Caco-2 (cell line): ENCODE results near the gene OR11G2. TPM values are rescaled to one million over a fixed set of nuclear protein-coding genes. Genes with fewer than 3 reads are reported as not detected.
"Not testable (repeated sequence)": the region's sequence is repeated elsewhere in the genome, so short reads cannot be mapped to it uniquely, and the experiment has no call there.

Experiments
- BruUV-seq: library from RNA; stranded (reverse); fragments of 400-500 nt; replicated peaks from 2 replicates; lab custom pipeline; 2021; lab: Mats Ljungman, UMichigan
- CTCF ChIA-PET: fragments of 300-600 bp; sonication (Branson Sonifier 250); formaldehyde crosslinking; loops from one replicate; lab custom pipeline; 2022; ENCODE audit warnings: antibody characterized with exemption; lab: Charles Lee
- POLR2A ChIA-PET: fragments of 300-600 bp; sonication (Branson Sonifier 250); formaldehyde crosslinking; loops from one replicate; lab custom pipeline; 2022; ENCODE audit warnings: antibody characterized with exemption; lab: Charles Lee
- DNase-seq, 2 experiments: peaks; one replicate each; pipeline versions ENCODE4 v3.0.0 to v3.0.0-alpha.2; 2020 to 2022
- H3K27me3 ChIP-seq: replicated peaks from 2 replicates; pipeline ENCODE4 v1.6.0; 2011; ENCODE audit warnings: low read length; ENCODE audit not compliant: control insufficient read depth, insufficient read depth
- H3K36me3 ChIP-seq: 2 replicates; pipeline ENCODE4 v1.5.1; 2011; ENCODE audit warnings: low read length; ENCODE audit not compliant: control insufficient read depth, insufficient read depth
- H3K4me1 ChIP-seq: fragments of 250-450 bp; sonication (Bioruptor Pico); 2 replicates; pipeline ENCODE4 v1.5.1; 2020; ENCODE audit warnings: mild to moderate bottlenecking
- H3K4me3 ChIP-seq: 2 replicates; pipeline ENCODE4 v1.5.1; 2011; ENCODE audit warnings: low read depth, mild to moderate bottlenecking, control low read depth, low read length
- H3K9me3 ChIP-seq: fragments of 250-450 bp; sonication (Bioruptor Pico); 2 replicates; pipeline ENCODE4 v1.5.1; 2020; ENCODE audit warnings: mild to moderate bottlenecking, moderate library complexity
- H3K27ac Mint-ChIP-seq: one replicate; pipeline ENCODE4 v1.8.0; 2022; ENCODE audit warnings: mixed read lengths; ENCODE audit not compliant: unreplicated experiment
- H3K27me3 Mint-ChIP-seq: one replicate; pipeline ENCODE4 v1.8.0; 2022; ENCODE audit warnings: mixed read lengths; ENCODE audit not compliant: insufficient read depth, unreplicated experiment
- H3K36me3 Mint-ChIP-seq: one replicate; pipeline ENCODE4 v1.8.0; 2022; ENCODE audit warnings: mild to moderate bottlenecking, mixed read lengths; ENCODE audit not compliant: insufficient read depth, unreplicated experiment
- H3K4me1 Mint-ChIP-seq: one replicate; pipeline ENCODE4 v1.8.0; 2022; ENCODE audit warnings: low read depth, mixed read lengths; ENCODE audit not compliant: unreplicated experiment
- H3K4me3 Mint-ChIP-seq: one replicate; pipeline ENCODE4 v1.8.0; 2022; ENCODE audit warnings: mild to moderate bottlenecking, moderate library complexity, mixed read lengths; ENCODE audit not compliant: unreplicated experiment
- H3K9me3 Mint-ChIP-seq: one replicate; pipeline ENCODE4 v1.8.0; 2022; ENCODE audit warnings: mixed read lengths; ENCODE audit not compliant: unreplicated experiment
- CTCF ChIP-seq, 2 experiments: fragments of 200-600 bp in 1 of 2; IDR thresholded peaks; 1 replicate in 1 of 2; 2 replicates in 1 of 2; pipeline versions ENCODE4 v1.5.1 to v1.8.0; 2011 to 2022; ENCODE audit warnings: antibody characterized with exemption in 1 of 2, control low read depth in 1 of 2, inconsistent platforms in 1 of 2, low read depth in 1 of 2, low read length in 1 of 2, mild to moderate bottlenecking in 1 of 2, moderate library complexity in 1 of 2; ENCODE audit not compliant: insufficient read depth in 1 of 2, severe bottlenecking in 1 of 2, unreplicated experiment in 1 of 2
- intact Hi-C: fragments of 100-400 bp; cut with micrococcal nuclease; formaldehyde crosslinking; loops from one replicate; pipeline ENCODE4 v1.10.0; 2022; ENCODE audit not compliant: unreplicated experiment
- total RNA-seq: library from RNA; stranded (reverse); gene quantifications from 2 replicates; pipeline ENCODE4 v1.2.3, GENCODE V29; 2022

The OR11G2 gene
- total RNA-seq, 1 experiment from 2014 or later: not detected

- H3K36me3 Mint-ChIP-seq: no peaks in the 10 kb centered on the region
- no peak overlapping the region for H3K4me3 Mint-ChIP-seq
- H3K27ac Mint-ChIP-seq: no peak overlapping the region
- no peaks in the 10 kb centered on the region for H3K9me3 ChIP-seq
- H3K4me3 ChIP-seq: no peak overlapping the region
- H3K4me1 Mint-ChIP-seq: no peaks in the 10 kb centered on the region
- ChIA-PET POLR2A (no interaction called here), CTCF (interaction anchor here (0.6 kb wide), 1 partner anchor 648 kb away, joined by 3 read pairs; no protein-coding TSS in a partner anchor)
- H3K9me3 Mint-ChIP-seq: no peaks in the 10 kb centered on the region
- BruUV-seq: no TSS peak
- intact Hi-C loops: no loop called here
- no peaks in the 10 kb centered on the region for H3K27me3 ChIP-seq
- DNase-seq: no peak
- H3K4me1 ChIP-seq: no peaks in the 10 kb centered on the region
- TF ChIP-seq CTCF (IDR thresholded peaks at IDR 0.05; ENCODE audit: insufficient read depth in 1 of 2, low read depth in 1 of 2, low read length in 1 of 2, severe bottlenecking in 1 of 2, unreplicated experiment in 1 of 2): no peak
- no peaks in the 10 kb centered on the region for H3K36me3 ChIP-seq
- H3K27me3 Mint-ChIP-seq: peaks cover 5% of the 10 kb centered on the region
Measured at GRCh38 chr14:20209595-20209994, 18.9 kb downstream of the OR11G2 start.

GRCh38 chr14:20212406-20212805 is 21.7 kb downstream of the OR11G2 start:
- H3K9me3 ChIP-seq, H3K4me3 ChIP-seq, H3K9me3 Mint-ChIP-seq, intact Hi-C loops, H3K4me1 Mint-ChIP-seq, H3K36me3 ChIP-seq, H3K4me1 ChIP-seq, H3K36me3 Mint-ChIP-seq, BruUV-seq, H3K27ac Mint-ChIP-seq, DNase-seq, H3K27me3 ChIP-seq, H3K27me3 Mint-ChIP-seq, H3K4me3 Mint-ChIP-seq, CTCF ChIA-PET, POLR2A ChIA-PET: not testable (repeated sequence)

- ChIA-PET CTCF (no interaction called here), POLR2A (no interaction called here)
- H3K9me3 Mint-ChIP-seq: no peaks in the 10 kb centered on the region
- BruUV-seq: no TSS peak
- Histone ChIP-seq H3K9me3 (no peaks in the 10 kb centered on the region), H3K36me3 (no peaks in the 10 kb centered on the region), H3K4me3 (no peak overlapping the region), H3K4me1 (no peaks in the 10 kb centered on the region), H3K27me3 (no peaks in the 10 kb centered on the region)
- no peaks in the 10 kb centered on the region for H3K4me1 Mint-ChIP-seq
- H3K27me3 Mint-ChIP-seq: peaks cover 5% of the 10 kb centered on the region
- no peak overlapping the region for H3K27ac Mint-ChIP-seq
- H3K4me3 Mint-ChIP-seq: no peak overlapping the region
- TF ChIP-seq CTCF (IDR thresholded peaks at IDR 0.05; ENCODE audit: insufficient read depth in 1 of 2, low read depth in 1 of 2, low read length in 1 of 2, severe bottlenecking in 1 of 2, unreplicated experiment in 1 of 2): no peak
- H3K36me3 Mint-ChIP-seq: no peaks in the 10 kb centered on the region
- DNase-seq: no peak
- intact Hi-C loops: no loop called here
Measured at GRCh38 chr14:20215196-20215595, 24.5 kb downstream of the OR11G2 start.

- Histone ChIP-seq H3K9me3 (no peaks in the 10 kb centered on the region), H3K36me3 (no peaks in the 10 kb centered on the region), H3K4me1 (no peaks in the 10 kb centered on the region), H3K4me3 (no peak overlapping the region), H3K27me3 (no peaks in the 10 kb centered on the region)
- Mint-ChIP-seq H3K9me3 (no peaks in the 10 kb centered on the region), H3K4me3 (no peak overlapping the region), H3K36me3 (no peaks in the 10 kb centered on the region), H3K4me1 (no peaks in the 10 kb centered on the region), H3K27ac (no peak overlapping the region), H3K27me3 (no peaks in the 10 kb centered on the region)
- no TSS peak for BruUV-seq
- intact Hi-C loops: no loop called here
- ChIA-PET POLR2A (no interaction called here), CTCF (no interaction called here)
- DNase-seq: no peak
- no peak for TF ChIP-seq CTCF (IDR thresholded peaks at IDR 0.05; ENCODE audit: insufficient read depth in 1 of 2, low read depth in 1 of 2, low read length in 1 of 2, severe bottlenecking in 1 of 2, unreplicated experiment in 1 of 2)
Measured at GRCh38 chr14:20219033-20219432, 28.3 kb downstream of the OR11G2 start.
